Loucy (cell line): ENCODE results near the gene RASSF10.

ENCODE experiments used
- H2AFZ ChIP-seq: fragments of 200-600 bp; sonication (generic); 2 replicates; pipeline ENCODE4 v1.6.0; 2016; ENCODE audit warnings: antibody characterized with exemption, mild to moderate bottlenecking, low read length, moderate library complexity
- H3F3A ChIP-seq: fragments of 200-600 bp; 2 replicates; pipeline ENCODE4 v1.6.0; 2016; ENCODE audit warnings: antibody characterized with exemption, low read depth, mild to moderate bottlenecking
- H3K27me3 ChIP-seq: fragments of 200-600 bp; sonication (generic); 2 replicates; pipeline ENCODE4 v1.6.1; 2014; ENCODE audit warnings: low read length, mild to moderate bottlenecking; ENCODE audit not compliant: insufficient read depth, poor library complexity, severe bottlenecking
- H3K36me3 ChIP-seq: fragments of 200-600 bp; sonication (generic); 2 replicates; pipeline ENCODE4 v1.6.1; 2016; ENCODE audit warnings: low read length; ENCODE audit not compliant: insufficient read depth
- H3K4me1 ChIP-seq: fragments of 200-600 bp; sonication (generic); 2 replicates; pipeline ENCODE4 v1.5.1; 2014; ENCODE audit warnings: low read length, mild to moderate bottlenecking; ENCODE audit not compliant: insufficient read depth, poor library complexity, severe bottlenecking
- H3K4me2 ChIP-seq: fragments of 200-600 bp; sonication (generic); 2 replicates; pipeline ENCODE4 v1.6.0; 2014; ENCODE audit warnings: antibody characterized with exemption, low read length, low read depth, mild to moderate bottlenecking; ENCODE audit not compliant: poor library complexity, severe bottlenecking
- H3K4me3 ChIP-seq: fragments of 200-600 bp; sonication (generic); 2 replicates; pipeline ENCODE4 v1.5.1; 2014; ENCODE audit warnings: low read length, mild to moderate bottlenecking, mixed read lengths; ENCODE audit not compliant: poor library complexity, severe bottlenecking
- H3K79me2 ChIP-seq: fragments of 200-600 bp; sonication (generic); 2 replicates; pipeline ENCODE4 v1.6.1; 2014; ENCODE audit warnings: low read length; ENCODE audit not compliant: insufficient read depth
- H3K9ac ChIP-seq: fragments of 200-600 bp; sonication (generic); 2 replicates; pipeline ENCODE4 v1.6.0; 2014; ENCODE audit warnings: mild to moderate bottlenecking, low read depth, low read length, moderate library complexity; ENCODE audit not compliant: poor library complexity, severe bottlenecking
- H3K9me2 ChIP-seq: fragments of 200-600 bp; sonication (generic); replicated peaks from 2 replicates; pipeline ENCODE4 v1.6.1; 2016; ENCODE audit warnings: low read depth, low read length, mixed read lengths
- H3K9me3 ChIP-seq: fragments of 200-600 bp; sonication (generic); 2 replicates; pipeline ENCODE4 v1.6.1; 2014; ENCODE audit warnings: mild to moderate bottlenecking, antibody characterized with exemption, low read length, low read depth; ENCODE audit not compliant: insufficient read depth
- H4K20me1 ChIP-seq: fragments of 200-600 bp; sonication (generic); 2 replicates; pipeline ENCODE4 v1.6.0; 2014; ENCODE audit warnings: antibody characterized with exemption, low read length, mild to moderate bottlenecking; ENCODE audit not compliant: insufficient read depth, poor library complexity, severe bottlenecking
- EZH2phosphoT487 ChIP-seq: fragments of 200-600 bp; IDR thresholded peaks from 2 replicates; pipeline ENCODE4 v1.6.1; 2018; ENCODE audit warnings: antibody characterized with exemption, mild to moderate bottlenecking, moderate library complexity, borderline replicate concordance
- TF ChIP-seq, protein P1 (sequence below): fragments of 200-600 bp; sonication (generic); conservative IDR thresholded peaks from 2 replicates; pipeline ENCODE4 v1.5.1; 2014; ENCODE audit warnings: mild to moderate bottlenecking, antibody characterized with exemption, low read length

The RASSF10 gene

DNA sequence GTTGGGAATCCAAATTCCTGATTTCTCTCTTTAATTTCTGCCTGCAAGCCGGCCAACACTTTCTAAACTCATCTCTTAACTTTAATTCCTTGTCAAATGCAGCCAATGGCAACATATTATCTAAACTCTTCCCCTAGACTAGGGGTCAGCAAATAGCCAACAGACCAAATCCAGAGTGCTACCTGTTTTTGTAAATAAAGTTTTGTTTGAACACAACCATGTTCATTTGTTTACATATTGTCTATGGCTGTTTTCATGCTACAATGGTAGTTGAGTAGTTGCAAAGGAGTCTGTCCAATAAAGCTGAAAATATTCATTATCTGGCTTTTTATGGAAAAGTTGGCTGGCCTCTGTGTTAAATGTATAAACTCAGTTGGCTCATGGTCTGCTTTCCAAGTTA is 37.2 kb upstream of the RASSF10 start:
- Histone ChIP-seq H3K9ac (no peak overlapping the region), H4K20me1 (no peaks in the 10 kb centered on the region), H3F3A (no peaks in the 10 kb centered on the region), H3K4me3 (no peak overlapping the region), H3K9me2 (no peaks in the 10 kb centered on the region), H3K79me2 (no peaks in the 10 kb centered on the region), H3K9me3 (no peaks in the 10 kb centered on the region), H3K4me1 (no peaks in the 10 kb centered on the region), H2AFZ (no peak overlapping the region), H3K27me3 (no peaks in the 10 kb centered on the region), H3K36me3 (no peaks in the 10 kb centered on the region), H3K4me2 (no peak overlapping the region)
- TF ChIP-seq, protein P1, sequence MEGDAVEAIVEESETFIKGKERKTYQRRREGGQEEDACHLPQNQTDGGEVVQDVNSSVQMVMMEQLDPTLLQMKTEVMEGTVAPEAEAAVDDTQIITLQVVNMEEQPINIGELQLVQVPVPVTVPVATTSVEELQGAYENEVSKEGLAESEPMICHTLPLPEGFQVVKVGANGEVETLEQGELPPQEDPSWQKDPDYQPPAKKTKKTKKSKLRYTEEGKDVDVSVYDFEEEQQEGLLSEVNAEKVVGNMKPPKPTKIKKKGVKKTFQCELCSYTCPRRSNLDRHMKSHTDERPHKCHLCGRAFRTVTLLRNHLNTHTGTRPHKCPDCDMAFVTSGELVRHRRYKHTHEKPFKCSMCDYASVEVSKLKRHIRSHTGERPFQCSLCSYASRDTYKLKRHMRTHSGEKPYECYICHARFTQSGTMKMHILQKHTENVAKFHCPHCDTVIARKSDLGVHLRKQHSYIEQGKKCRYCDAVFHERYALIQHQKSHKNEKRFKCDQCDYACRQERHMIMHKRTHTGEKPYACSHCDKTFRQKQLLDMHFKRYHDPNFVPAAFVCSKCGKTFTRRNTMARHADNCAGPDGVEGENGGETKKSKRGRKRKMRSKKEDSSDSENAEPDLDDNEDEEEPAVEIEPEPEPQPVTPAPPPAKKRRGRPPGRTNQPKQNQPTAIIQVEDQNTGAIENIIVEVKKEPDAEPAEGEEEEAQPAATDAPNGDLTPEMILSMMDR = no peak
- TF ChIP-seq EZH2phosphoT487 = no peak

DNA sequence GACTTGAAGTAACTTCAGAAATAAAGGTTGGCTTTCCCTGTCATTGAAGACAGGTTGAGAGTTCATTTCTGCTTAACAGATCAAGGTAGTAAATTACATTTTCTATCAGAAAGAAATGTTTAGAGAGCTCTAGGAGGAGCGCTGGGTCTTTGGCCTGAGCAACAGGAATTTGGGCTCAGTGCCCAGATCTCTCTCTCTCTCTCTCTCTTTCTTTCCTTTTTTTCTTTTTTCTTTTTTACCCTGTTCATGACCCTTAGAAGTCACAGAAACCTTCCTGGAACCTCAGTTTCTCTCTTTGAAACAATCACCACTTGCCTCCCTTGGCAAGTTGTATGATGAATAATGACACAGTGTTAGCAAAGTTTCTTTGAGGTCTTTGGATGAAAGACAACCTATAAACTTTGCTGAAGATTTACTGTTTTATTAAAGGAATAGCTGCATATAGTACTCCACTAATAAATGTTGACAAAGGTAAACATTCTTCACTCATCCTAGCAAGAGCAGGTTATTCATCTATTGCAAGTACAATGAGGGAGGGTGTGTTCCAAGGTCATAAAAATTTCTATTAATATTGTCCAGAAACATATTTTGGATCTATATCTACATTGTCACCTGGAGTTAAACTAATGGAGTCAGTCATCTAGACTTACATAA is 35.5 kb upstream of the RASSF10 start:
- Histone ChIP-seq H4K20me1 (no peaks in the 10 kb centered on the region), H3K4me2 (no peak overlapping the region), H2AFZ (no peak overlapping the region), H3F3A (no peaks in the 10 kb centered on the region), H3K79me2 (no peaks in the 10 kb centered on the region), H3K4me1 (no peaks in the 10 kb centered on the region), H3K9me3 (no peaks in the 10 kb centered on the region), H3K27me3 (no peaks in the 10 kb centered on the region), H3K4me3 (no peak overlapping the region), H3K36me3 (no peaks in the 10 kb centered on the region), H3K9me2 (no peaks in the 10 kb centered on the region), H3K9ac (no peak overlapping the region)
- TF ChIP-seq EZH2phosphoT487 = no peak
- TF ChIP-seq, protein P1 = no peak

GRCh38 chr11:12975195-12975594 is 33.9 kb upstream of the RASSF10 start:
- Histone ChIP-seq H3K27me3 (no peaks in the 10 kb centered on the region), H3F3A (no peaks in the 10 kb centered on the region), H3K9me2 (no peaks in the 10 kb centered on the region), H2AFZ (no peak overlapping the region), H4K20me1 (no peaks in the 10 kb centered on the region), H3K9ac (no peak overlapping the region), H3K9me3 (no peaks in the 10 kb centered on the region), H3K4me3 (no peak overlapping the region), H3K4me1 (no peaks in the 10 kb centered on the region), H3K36me3 (no peaks in the 10 kb centered on the region), H3K79me2 (no peaks in the 10 kb centered on the region), H3K4me2 (no peak overlapping the region)
- no peak for TF ChIP-seq EZH2phosphoT487
- TF ChIP-seq, protein P1 = no peak
